ENCODE data around the gene PAXIP1.

The PAXIP1 gene

DNA sequence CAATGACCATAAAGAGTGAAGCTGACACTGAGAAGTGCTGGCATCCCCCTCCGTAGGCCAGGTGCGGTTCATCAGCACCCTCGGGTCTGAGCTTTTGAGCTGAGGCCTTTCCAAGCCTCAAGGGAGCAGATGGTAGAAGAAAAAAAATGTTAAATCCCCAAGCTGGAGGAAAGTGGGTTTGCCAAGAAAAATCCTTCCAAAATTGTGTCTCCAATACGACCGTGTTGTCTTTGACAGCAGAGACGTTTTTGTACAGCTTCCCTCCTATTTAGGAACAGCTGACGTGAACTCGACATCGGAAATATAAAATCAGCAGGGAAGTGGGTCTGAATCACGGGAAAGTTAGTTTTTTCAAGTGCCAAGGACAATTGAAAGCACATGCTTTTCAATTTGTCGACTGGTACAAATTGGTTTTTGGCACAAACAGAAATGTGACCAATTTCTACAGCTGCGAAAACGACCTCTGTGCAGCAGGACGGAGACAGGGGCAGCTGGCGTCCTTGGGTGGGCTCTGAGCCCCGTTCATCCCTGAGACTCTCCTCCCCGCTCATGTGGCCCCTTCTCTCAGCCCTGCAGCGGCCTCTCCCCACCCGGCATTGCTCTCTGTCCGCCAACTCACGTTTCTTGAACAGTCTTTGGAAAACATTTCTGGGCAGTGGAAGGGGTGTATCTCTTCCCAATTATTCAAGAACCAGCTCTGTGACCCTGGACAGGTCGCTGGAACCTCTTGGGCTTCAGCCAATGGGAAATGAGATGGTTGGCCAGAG lies 89.9 kb downstream of the PAXIP1 start:
- no peak for DNase-seq (ENCODE audit: low read depth)

DNA sequence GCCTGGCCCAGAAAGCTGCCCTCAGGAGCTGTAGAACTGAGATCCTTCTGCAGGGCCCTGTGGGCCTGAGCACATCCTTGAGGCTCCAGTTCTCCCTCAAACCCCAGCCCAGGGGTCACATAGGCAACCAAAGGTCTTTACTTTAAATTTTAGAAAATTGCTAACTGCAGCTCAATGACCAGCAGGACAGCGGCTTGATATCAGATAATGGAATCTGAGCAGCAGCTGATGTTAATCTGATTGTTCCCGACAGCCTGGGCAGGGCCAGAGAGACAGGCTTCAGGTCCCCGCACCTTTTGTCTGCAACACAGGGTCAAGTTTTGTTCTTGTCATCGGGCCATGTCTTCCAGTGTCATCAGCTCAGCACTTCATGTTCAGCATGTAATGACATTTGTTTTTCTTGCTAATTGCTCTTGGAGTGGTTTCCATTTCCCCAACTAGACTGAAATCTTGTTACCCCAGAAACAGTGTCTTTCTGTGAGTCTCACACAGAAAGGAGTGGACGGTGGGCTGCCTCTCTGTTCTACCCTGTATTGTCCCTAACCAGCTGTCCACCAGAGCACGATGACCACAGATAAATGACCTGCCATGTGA lies 91.0 kb downstream of the PAXIP1 start:
- no peak for DNase-seq (ENCODE audit: low read depth)

DNA sequence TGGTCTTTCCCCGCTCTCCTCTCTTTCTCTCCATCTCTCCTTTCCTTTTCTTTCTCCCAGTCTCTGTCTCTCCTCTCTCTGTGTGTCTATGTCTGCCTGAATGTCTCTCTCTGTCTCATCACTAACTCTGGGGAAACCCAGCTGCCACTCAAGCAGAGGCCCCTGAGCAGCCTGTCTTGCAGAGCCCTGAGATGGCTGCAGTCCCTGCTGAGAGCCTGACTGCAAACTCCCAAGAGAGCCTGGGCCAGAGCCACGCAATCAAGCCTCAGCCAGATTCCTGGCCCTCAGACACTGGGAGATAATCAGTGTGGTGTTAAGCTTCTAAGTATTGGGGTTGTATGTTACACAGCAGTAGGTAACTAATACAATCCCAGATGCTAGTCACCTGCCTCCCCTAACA lies 91.5 kb downstream of the PAXIP1 start:
- DNase-seq (ENCODE audit: low read depth) = no peak

DNA sequence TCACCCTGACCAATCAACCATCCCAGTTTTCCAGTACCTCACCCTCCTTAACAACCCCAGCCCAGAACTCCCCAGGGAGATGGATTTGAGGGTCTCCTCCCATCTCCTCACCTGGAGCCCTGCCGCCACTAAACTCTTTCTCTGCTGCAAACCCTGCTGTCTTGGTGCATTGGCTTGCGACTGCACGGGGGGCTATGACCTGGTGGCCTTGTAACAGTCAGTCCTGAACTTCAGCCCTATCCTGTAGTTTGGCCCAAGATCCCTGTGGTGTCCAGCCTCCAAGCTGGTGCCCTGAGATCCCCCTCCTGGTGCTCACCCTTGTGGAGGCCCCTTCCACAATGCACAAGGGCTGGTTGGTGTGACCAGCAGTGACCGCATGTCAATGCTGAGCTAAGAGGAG lies 91.9 kb downstream of the PAXIP1 start:
- no peak for DNase-seq (ENCODE audit: low read depth)

DNA sequence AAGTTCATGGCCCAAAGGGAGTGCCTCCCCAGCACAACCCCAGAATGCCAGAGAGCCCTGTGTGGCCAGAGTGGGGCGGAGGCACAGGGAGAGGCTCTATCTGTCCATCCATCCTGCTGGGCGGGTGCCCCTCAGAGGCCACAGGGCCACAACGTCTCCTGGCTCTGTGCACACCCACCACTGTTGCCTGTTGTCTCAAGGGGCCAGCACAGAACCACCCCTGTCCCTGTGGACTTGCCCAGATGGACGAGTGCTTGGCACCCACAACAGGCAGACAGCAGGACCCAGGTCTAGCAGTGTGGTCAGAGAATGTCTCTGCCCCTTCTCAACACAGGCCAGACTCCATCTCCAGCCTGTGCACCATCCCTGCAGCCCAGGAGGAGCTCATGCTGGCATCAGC lies 92.8 kb downstream of the PAXIP1 start:
- no peak for DNase-seq (ENCODE audit: low read depth)

DNA sequence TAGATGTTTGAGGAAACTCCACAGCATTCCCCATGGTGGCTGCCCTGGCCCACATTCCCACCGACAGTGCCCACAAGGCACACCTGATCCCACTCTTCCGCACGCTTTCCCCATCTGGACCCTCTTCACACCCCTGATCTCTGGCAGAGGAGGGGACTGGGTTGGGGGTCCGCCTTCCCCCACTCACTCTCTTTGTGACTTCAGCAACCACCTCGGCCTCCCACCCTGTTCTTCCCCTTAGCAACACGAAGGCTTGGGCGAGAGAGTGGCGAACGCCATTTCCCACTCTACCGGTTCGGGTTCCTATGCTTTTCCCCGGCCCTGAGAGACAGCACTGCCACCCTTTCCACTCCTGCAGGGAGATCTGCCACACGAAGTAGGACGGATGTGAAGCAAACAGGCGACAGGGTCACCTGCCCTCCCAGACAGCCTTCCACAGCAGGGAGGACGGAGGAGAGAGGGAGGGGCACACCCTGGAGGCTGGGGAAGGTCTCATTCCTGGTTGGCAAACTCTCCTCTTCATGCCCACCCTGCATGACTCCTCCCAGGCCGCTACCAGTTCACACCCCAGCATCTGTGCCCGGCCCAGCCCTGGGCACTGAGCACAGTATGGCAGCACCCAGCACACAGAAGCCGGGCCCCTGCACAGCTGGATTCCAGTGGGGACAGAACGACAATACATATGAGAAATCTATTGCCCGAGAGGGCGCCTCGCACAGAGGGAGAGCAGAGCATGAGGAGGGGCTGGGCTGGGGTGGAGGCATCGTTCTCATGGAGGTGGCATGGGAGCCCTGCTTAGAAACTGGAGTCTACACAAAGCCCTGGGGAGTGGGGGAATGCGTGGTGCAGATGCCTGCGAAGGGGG lies 93.5 kb downstream of the PAXIP1 start:
- DNase-seq (ENCODE audit: low read depth) = no peak

DNA sequence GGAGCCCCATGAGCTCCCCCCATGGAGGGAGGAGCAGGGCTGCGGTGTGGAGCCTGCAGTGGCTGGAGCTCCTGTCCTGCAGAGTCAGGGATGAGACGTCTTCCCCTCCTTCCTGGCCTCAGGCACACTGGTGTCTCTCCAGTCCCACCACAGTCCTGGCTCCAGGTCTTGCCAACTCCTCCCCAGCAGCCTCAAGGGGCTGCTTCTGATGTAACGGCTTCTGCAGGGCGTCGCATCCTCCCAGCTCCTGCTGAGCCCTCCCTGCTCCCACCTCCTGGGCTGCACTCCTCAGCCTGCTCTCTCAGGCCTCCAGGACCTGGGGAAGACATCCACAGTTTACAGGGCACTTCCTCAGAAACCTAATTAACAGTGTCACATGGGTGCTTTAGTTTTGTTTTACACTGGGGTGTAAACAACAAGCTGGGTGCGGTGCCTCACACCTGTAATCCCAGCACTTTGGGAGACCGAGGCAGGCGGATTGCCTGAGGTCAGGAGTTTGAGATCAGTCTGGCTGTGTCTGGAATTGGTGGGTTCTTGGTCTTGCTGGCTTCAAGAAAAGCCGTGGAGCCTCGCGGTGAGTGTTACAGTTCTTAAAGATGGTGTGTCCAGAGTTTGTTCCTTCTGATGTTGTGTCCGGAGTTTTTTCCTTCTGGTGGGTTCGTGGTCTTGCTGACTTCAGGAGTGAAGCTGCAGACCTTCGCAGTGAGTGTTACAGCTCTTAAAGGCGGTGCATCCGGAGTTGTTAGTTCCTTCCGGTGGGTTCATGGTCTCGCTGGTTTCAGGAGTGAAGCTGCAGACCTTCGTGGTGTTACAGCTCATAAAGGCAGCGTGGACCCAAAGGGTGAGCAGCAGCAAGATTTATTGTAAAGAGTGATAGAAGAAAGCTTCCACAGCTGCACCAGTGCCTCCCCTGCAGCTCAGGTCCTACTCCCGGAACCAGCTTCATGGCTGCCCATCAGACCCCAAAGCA lies 95.0 kb downstream of the PAXIP1 start:
- DNase-seq (ENCODE audit: low read depth) = no peak

DNA sequence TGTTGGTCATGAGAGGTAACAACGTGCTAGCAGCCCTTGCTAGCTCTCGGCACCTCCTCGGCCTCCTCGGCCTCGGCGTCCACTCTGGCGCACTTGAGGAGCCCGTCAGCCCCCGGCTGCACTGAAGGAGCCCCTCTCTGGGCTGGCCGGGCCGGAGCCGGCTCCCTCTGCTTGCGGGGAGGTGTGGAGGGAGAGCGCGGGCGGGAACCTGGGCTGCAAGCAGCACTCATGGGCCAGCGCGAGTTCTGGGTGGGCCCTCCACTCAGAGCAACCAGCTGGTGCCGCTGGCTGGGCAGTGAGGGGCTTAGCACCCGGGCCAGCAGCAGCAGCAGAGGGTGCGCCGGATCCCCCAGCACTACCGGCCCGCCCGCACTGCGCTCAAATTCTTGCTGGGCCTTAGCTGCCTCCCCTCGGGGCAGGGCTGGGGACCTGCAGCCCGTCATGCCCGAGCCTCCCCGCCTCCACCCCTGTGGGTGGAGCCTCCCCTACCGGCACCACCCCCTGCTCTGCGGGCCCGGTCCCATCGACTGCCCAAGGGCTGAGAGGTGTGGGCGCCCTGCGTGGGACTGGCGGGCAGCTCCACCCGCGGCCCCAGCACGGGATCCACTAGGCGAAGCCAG lies 96.1 kb downstream of the PAXIP1 start:
- no peak for DNase-seq (ENCODE audit: low read depth)

DNA sequence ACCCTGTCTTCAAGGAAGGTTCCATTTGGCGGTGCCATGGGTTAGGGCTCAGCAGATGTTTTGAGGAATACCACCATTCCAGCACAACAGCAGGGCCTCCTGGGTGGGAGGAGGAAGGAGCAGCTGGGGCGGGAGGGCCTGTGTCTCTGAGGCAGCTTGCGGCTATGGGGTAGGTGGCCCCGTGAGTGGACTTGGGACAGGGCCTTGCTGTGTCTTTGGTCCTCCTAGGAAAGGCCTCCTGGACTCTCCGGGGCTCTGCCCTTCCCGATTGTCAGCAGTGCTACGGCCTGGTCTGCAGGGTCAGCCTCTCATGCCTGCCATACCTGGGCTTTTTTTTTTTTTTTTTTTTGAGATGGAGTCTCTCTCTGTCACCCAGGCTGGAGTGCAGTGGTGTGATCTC lies 96.7 kb downstream of the PAXIP1 start:
- no peak for DNase-seq (ENCODE audit: low read depth)

DNA sequence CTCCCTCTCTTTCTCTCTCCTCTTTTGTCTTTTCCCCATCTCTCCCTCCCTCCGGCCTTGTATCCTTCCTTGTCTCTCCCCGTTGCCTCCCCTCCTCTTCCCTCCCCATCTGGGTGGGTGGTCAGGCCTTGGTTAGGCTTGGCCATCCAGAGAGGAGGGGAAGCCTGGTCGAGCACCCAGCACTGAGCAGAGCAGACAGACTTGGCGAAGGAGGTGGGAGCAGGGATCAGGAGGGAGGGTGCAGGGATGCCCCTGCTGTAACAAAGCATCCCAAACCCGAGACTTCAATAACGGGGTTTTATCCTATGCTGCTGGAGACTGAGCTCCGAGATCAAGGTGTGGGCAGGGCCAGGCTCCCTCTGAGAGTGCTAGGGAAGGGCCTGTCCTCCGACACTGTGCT lies 97.3 kb downstream of the PAXIP1 start:
- DNase-seq (ENCODE audit: low read depth) = no peak

DNA sequence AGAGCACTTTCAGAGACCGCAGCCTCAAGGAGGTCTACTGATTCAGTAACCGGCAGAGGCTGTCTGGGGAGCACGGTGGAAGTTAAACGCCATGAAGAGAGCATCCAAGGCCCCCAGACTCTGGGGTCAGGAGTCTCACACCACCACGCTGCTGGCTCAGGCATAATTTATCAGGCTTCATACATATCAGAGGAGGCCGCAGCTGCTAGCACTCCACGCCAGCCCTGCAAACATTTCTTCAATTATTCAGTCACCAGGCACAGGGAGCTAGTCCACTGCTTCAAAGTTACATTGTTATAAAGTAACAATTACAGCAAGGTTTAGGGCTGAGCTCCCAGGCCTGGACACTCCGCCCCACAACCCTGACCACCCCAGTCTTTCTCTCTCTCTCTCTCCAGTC lies 97.8 kb downstream of the PAXIP1 start:
- no peak for DNase-seq (ENCODE audit: low read depth)

DNA sequence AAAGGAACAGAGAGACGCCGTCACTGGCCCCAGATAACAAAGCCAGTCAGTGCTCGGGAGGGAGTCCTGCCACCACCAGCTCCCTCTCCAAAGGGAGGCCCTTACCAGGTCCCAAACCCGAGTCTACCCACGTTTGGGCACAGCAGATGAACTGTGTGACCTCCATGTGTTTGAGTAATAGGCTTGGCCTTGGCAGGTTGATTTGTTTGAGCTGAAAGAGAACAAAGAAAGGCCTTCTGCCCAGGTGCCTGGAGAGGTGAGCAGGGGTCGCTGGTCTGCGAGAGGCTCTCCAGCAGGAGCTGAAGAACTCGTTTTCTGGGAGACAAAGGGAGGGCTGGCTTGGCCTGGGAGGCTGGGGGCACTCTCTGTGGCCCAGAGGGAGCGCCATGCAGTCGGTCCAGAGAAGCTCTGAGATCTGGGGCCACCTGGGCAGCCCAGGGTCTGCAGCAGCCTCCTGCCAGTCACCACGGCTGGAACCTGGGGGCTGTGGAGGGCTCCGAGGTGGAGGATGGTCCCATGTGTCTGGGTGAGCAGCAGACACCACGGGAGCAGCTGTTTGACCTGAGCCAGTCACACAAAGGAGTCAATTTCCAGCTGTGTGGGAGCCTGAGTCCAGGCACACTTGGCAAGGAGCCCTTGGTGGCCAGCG lies 99.7 kb downstream of the PAXIP1 start:
- DNase-seq (ENCODE audit: low read depth) = no peak

DNA sequence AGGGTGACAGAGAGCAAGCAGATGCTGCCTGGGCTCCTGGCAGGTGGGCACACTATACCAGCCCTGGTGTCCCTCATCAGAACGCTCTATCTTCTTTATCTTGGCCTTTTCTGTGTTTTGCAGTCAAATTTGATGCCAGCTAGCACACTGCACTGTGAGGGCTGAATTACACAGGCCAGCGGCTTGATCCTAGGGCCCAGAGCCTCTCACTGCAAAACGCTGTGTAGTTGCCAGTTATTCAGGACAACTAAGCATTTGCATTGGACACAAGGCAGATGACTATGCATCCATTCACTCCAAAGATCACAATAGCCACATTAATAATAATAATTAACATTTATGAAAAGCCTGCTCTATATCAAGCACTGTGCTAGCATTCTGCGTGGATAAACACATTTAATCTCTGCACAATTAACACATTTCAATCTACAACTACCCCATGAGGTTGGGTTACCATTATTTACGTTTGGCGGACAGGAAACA lies 100.3 kb downstream of the PAXIP1 start:
- no peak for DNase-seq (ENCODE audit: low read depth)

DNA sequence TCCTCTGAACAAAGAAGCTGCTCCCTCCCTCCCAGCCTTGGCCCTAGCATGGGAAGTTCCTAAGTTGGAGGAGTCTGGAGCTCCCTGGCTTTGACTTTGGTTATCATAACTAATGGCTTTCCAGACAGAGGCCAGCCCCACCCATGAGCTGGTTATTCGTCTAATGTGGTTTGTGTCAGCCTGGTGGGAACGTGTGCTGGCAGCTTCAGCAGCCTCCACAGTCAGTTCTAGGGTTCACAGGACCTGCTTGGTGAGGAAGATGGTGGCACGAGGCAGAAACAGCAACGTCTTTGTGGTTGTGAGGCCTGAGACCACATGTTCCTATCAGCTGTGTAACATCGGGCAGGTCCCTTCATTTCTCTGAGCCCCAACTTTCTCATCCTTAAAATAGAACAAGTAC lies 103.1 kb downstream of the PAXIP1 start:
- DNase-seq (ENCODE audit: low read depth) = no peak

DNA sequence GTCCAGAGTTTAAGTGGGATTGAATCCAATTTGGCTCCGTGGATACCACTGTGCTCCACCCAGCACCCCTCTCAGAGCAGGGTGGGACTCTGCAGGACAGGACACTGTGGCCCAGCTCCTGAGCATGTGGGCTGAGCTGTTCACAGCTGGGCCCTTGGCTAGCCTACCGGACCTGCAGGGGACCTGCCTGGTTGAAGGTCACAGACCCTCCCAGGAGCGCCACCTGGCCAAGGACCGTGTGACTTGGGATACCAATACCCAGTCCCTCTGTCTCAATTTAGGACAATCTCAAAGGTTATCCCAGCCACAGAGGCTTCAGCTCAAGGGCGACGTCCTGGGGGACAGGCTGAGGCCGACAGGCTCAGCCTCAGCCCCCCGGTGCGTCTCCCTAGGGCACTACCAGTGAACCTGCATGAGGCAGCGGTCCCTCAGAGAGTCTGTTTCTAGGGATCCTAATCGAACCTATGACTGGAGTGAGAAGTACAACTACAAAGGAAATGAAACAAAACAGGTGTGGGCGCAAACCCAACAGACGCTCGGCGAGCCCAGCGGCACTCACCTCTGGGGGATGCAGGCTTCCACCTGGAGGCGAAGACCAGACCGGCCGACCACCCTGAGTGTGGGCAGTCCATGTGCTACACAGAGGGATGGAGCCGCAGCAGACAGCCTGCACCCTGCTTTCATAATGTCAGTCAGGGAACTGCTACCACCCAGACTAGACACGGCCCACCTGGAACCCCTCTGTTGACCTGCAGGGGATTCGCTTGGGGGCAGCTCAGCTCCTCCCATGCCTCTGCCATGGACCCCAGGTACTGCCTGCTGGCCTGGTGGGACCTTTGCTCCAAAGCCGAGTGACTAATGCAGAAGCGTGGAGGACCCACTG lies 103.7 kb downstream of the PAXIP1 start:
- no peak for DNase-seq (ENCODE audit: low read depth)

DNA sequence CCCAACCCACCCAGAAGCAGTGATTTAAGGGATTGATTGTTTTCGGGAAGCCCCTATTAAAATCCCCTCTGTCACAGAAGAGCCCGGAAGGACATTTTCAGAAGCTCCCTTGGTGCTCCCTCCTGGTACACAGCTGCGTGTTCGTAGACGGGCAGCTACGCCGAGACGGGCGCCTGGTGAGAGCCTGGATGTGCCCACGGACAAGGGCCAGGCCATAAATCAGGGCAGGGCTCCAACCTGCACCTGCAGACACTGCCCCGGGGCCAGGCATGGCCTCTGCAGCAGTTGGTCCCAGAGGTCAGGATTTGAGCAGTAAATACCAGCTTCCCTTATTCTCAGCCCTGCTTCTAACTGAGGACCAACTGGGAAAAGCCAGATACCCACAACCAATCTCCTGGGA lies 106.8 kb downstream of the PAXIP1 start:
- DNase-seq (ENCODE audit: low read depth) = no peak

Measured in HS-27A (cell line).